HG02943 (cell line): ENCODE data around the gene MYCN.
"Not testable (repeated sequence)": the region's sequence is repeated elsewhere in the genome, so short reads cannot be mapped to it uniquely, and the experiment has no call there.

ENCODE experiments used
- ATAC-seq: cut with Tn5 transposase; IDR thresholded peaks from one replicate; pipeline ENCODE4 v1.9.1; 2021; ENCODE audit warnings: mild to moderate bottlenecking, low read depth, moderate library complexity; ENCODE audit not compliant: unreplicated experiment

MYCN gene

GRCh38 chr2:15956751-15957736, 16.7 kb downstream of the MYCN start:
- no peak for ATAC-seq

- no peak for ATAC-seq
Measured at GRCh38 chr2:15957881-15958713, 17.7 kb downstream of the MYCN start.

DNA sequence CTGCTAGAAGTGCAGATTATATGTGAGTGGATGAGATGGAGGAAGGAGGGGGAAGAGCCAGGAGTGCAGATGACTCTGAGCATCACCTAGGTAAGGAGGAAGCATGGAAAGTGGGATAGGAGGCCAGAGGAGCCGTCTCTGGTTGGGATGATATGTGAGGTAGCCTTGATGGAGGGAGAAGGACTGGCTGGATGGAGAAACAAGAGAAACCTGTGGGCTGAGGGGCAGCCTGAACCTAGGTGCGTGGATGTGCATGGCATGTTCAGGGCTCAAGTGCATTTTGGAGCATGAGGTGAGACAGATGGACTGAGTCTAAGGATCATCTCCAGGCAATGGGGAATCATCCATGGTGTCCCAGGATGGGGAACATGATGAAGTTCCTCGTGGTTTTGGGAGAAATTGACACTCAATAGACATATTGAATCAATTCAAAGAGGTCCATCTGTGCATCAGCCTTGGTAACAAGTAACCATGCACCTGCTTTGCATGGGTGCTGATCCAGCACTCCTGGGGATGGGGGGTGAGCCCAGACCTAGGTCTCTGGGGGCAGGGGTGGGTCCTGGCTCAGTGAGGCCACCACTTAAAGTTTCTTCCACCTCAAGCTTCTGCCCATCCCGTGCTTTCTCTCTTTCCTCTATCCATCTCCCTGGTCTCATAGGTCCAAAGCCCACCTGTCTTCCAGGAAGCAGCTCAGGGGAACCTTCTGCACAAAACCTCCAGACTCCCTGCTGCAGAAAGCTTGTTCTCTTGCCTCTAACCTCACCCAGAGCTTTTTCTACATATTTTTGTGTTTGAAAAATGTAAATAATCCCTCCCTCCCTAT, 19.2 kb downstream of the MYCN start:
- no peak for ATAC-seq

DNA sequence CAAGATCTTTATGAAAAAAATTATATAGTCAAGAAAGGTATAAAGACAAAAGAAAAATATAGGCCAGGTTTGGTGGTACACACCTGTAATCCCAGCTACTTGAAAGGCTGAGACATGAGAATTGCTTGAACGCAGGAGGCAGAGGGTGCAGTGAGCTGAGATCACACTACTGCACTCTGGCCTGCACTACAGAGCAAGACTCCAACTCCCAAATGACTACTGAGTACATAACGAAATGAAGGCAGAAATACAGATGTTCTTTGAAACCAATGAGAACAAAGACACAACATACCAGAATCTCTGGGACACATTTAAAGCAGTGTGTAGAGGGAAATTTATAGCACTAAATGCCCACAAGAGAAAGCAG, 19.8 kb downstream of the MYCN start:
- ATAC-seq, result not testable (repeated sequence)

DNA sequence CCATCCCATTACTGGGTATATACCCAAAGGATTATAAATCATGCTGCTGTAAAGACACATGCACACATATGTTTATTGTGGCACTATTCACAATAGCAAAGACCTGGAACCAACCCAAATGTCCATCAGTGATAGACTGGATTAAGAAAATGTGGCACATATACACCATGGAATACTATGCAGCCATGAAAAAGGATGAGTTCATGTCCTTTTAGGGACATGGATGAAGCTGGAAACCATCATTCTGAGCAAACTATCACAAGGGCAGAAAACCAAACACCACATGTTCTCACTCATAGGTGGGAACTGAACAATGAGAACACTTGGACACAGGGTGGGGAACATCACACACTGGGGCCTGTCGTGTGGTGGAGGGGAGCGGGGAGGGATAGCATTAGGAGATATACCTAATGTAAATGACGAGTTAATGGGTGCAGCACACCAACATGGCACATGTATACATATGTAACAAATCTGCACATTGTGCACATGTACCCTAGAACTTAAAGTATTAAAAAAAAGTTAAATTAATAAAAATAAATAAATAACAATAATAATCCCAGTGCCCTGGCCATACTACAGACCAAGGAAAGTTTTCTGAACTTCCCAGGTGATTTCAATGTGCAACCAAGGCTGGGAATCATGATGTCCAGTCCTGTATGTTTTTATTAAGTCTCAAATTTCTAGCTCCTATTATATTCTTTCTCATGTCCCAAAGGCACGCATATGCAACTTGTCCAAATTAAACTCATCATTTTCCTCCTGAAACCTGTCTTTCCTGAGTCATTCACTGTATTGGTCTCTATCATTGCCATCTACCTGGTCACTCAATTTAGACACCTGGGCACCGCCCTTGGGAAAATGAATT, 23.0 kb downstream of the MYCN start:
- ATAC-seq, result not testable (repeated sequence)

GRCh38 chr2:15963977-15964670, 23.8 kb downstream of the MYCN start:
- ATAC-seq, result no peak

- no peak for ATAC-seq
Measured at GRCh38 chr2:15964936-15965563, 24.7 kb downstream of the MYCN start.

- no peak for ATAC-seq
Measured at GRCh38 chr2:15965564-15966019, 25.2 kb downstream of the MYCN start.

DNA sequence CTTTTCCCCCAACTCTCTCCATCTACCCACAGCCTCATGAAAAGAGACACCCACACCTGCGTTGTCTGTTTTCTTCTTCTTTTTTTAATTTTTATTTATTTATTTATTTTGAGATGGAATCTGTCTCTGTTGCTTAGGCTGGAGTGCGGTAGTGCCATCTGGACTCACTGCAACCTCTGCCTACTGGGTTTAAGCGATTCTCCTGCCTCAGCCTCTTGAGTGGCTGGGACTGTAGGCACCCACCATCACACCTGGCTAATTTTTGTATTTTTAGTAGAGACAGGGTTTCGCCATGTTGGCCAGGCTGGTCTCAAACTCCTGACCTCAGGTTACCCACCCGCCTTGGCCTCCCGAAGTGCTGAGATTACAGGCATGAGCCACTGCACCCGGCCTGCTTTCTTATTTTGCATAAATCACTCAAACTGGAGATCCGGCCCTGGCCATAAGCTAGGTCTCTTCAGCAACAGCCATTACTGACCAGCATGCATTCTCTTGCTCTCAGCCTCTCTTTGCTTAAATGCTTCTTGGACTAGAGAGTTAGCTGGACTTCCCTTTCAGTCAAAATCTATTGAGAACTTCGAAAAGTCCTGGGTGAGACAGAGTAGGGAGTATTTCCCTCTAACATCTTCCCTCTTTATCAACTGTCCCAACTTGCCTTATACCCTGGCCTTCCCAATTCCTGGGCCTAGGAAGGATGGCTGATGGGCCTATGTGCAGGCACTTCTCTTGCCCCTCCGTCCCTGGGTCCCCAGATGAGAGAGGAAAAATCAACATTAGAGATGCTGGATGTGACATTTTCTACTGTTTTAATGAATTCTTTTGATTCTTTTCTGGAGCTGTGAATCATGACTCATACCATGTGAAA, 27.3 kb downstream of the MYCN start:
- ATAC-seq, result no peak

GRCh38 chr2:15968280-15969178, 28.2 kb downstream of the MYCN start:
- ATAC-seq, result no peak

GRCh38 chr2:15969214-15969613, 28.9 kb downstream of the MYCN start:
- no peak for ATAC-seq

DNA sequence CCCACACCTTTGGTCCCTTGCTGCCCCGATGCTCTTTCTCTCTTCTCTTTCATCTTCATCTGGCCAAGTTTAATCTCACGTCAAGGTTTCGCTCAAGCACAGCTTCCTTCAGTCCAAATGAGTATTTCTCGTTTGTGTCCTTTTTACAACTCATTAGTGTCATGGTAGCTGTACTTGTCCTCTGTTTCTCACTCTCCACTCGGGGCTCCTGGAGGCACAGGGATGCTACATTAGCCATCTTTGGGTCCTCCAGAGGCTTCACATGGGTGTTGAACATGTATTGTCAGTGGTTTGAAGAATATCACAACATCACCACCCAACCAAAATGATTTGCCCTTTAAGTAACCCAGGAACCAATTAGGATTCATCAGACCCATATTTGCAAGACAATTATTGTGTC, 30.4 kb downstream of the MYCN start:
- no peak for ATAC-seq

DNA sequence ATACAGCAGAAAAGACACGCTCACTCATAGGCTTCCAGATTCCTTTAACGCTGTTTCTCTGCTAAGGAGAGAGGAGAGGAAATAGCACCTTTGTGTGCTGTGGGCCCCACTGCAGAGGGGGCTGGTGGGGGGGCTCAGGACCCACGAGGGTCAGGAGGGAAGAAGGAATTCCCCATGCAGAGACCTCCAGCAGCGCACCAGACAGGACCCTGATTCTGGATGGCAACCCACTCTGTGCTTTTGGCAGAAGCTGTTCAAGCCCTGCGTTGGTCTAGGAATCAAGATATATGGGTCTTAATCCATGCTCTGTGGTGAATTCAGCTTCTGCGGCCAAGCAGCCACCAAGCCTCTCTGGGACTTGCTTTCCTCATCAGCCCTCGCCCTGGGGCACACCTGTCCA, 31.0 kb downstream of the MYCN start:
- ATAC-seq, result no peak

- no peak for ATAC-seq
Measured at GRCh38 chr2:15971831-15972522, 31.6 kb downstream of the MYCN start.

DNA sequence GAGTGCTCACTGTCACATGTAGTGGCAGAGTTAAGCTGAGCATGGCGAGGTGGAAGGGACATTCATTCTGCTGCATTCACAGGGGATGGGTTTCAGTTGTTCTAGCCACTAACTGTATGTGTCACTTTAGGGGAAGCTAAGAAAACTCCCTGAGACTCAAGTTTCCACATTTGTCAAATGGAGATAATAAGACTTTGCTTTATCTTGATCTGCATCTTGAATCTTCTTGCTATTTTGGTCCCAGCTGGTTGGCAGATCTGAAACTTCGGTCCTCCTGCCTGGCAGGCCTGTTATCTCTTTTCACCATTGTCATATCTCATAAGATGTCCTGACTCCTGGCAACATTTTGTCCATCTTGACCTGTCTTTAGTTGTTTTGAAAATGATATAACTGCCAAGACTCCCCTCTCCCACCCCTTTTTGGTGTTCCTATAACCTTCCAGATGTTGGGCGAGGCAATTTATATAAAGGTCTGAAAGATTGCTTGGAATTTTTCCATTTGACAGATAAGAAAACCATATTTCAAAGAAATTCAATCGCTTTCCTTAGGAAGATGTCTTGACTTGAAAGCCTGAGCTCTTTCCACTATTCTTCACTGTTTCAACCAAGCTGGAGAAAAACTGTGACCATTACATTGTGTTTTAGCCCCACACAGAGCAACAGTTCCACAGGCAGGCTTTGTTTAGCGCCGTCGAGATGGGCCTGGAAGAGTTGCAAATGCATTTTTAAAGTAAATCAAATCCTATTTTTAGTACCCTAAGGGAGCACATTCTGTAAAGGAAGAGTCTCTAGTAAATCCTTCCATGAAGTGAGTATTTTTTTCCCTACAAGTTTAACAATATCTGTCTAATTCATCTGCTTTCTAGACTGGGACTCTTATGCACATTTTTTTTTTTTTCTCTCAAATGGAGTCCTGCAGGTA, 33.4 kb downstream of the MYCN start:
- ATAC-seq, result no peak
